GM12865 (cell line): ENCODE data around the gene ZMAT2.
"Not testable (repeated sequence)": the region's sequence is repeated elsewhere in the genome, so short reads cannot be mapped to it uniquely, and the experiment has no call there.

ENCODE experiments used
- DNase-seq: peaks from one replicate; pipeline ENCODE4 v3.0.0; 2010; ENCODE audit warnings: low read depth
- H3K4me3 ChIP-seq: 2 replicates; pipeline ENCODE4 v1.5.1; 2011; ENCODE audit warnings: mild to moderate bottlenecking, low read depth, low read length, control low read depth
- CTCF ChIP-seq: IDR thresholded peaks from 2 replicates; pipeline ENCODE4 v1.5.1; 2011; ENCODE audit warnings: low read length, control low read depth, low read depth, inconsistent platforms; ENCODE audit not compliant: insufficient read depth; ENCODE audit errors: missing control alignments

Gene ZMAT2

GRCh38 chr5:140700177-140701144 is at the start of gene ZMAT2:
TSS of gene ZMAT2 (plus strand) at chr5:140700447. CDS start at chr5:140700461, 14 bp downstream.
- TF ChIP-seq CTCF: no peak
- peak within 1 kb of the TSS; percentile 62 for H3K4me3 ChIP-seq

GRCh38 chr5:140658870-140659269 is 41.4 kb upstream of the ZMAT2 start:
- DNase-seq: no peak
- no peak for TF ChIP-seq CTCF
- H3K4me3 ChIP-seq: no peak overlapping the region

More at GRCh38 chr5:140700177-140701144, at the start of gene ZMAT2:
- DNase-seq: peak; percentile 97

GRCh38 chr5:140660371-140660770 is 39.9 kb upstream of the ZMAT2 start:
- DNase-seq, H3K4me3 ChIP-seq: not testable (repeated sequence)

- no peak for TF ChIP-seq CTCF
- H3K4me3 ChIP-seq: peak overlapping the region; percentile 82
Observed at GRCh38 chr5:140664030-140664358, 36.3 kb upstream of the ZMAT2 start.

GRCh38 chr5:140664359-140665119 is 35.7 kb upstream of the ZMAT2 start, which contains the start of gene WDR55:
TSS of gene WDR55 (plus strand) at chr5:140664904. CDS start at chr5:140664913, 9 bp downstream.
- no peak for TF ChIP-seq CTCF
- peak within 1 kb of the TSS; percentile 82 for H3K4me3 ChIP-seq
- peak; percentile 93 for DNase-seq

More at GRCh38 chr5:140664030-140664358, 36.3 kb upstream of the ZMAT2 start:
- DNase-seq: no peak

- H3K4me3 ChIP-seq, DNase-seq: not testable (repeated sequence)
Observed at GRCh38 chr5:140671035-140671434, 29.2 kb upstream of the ZMAT2 start.

GRCh38 chr5:140671472-140672125 is 28.6 kb upstream of the ZMAT2 start:
- DNase-seq: no peak
- H3K4me3 ChIP-seq: no peak overlapping the region
- no peak for TF ChIP-seq CTCF
